ENCODE data around the gene SLC1A4. TPM values are rescaled to one million over a fixed set of nuclear protein-coding genes. Genes with fewer than 3 reads are reported as not detected.

SLC1A4 gene
- total and polyA plus RNA-seq, 10 of the 15 experiments (the other 5 are each of a cell fraction or from before 2014, with no cell fraction given), result 10.8 to 43.2 (median 27.7) TPM

DNA sequence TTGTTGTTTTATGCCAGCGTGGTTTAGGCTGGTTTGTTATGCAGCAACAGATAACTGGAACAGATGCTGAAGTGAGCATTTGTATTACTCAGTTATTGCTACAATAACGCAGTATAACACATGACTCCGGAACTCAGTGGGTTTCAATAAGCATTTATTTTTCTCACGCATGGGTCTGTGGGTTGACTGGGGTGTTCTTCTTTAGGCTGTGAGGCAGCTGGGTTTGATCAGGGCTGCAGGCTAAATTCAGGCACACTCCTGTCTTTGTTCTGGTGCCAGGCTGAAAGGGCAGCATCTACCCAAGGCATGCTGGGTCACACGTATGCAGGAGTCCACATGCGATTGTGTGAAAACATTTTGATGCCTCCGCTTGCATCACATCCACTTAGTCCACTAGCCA, 3.8 kb upstream of the SLC1A4 start (continued):
- TF ChIP-seq CBFB (IDR thresholded peaks at IDR 0.05; ENCODE audit: low read depth), result 0 out of 2 replicates have a peak, but pooled peaks have one; percentile 42
- no peak for TF ChIP-seq MEF2B (IDR thresholded peaks at IDR 0.05; ENCODE audit: partially characterized antibody, poor library complexity, severe bottlenecking)
- TF ChIP-seq, protein P1, sequence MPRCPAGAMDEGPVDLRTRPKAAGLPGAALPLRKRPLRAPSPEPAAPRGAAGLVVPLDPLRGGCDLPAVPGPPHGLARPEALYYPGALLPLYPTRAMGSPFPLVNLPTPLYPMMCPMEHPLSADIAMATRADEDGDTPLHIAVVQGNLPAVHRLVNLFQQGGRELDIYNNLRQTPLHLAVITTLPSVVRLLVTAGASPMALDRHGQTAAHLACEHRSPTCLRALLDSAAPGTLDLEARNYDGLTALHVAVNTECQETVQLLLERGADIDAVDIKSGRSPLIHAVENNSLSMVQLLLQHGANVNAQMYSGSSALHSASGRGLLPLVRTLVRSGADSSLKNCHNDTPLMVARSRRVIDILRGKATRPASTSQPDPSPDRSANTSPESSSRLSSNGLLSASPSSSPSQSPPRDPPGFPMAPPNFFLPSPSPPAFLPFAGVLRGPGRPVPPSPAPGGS (IDR thresholded peaks at IDR 0.05; ENCODE audit: borderline replicate concordance, insufficient read depth, low read depth, low read length, poor library complexity, severe bottlenecking), result peak; percentile 52
- TF ChIP-seq TCF12 (IDR thresholded peaks at IDR 0.05; ENCODE audit: low read depth, low read length), result peak; percentile 84; the same call in 1 of the 2 replicates
- TF ChIP-seq, protein P2, sequence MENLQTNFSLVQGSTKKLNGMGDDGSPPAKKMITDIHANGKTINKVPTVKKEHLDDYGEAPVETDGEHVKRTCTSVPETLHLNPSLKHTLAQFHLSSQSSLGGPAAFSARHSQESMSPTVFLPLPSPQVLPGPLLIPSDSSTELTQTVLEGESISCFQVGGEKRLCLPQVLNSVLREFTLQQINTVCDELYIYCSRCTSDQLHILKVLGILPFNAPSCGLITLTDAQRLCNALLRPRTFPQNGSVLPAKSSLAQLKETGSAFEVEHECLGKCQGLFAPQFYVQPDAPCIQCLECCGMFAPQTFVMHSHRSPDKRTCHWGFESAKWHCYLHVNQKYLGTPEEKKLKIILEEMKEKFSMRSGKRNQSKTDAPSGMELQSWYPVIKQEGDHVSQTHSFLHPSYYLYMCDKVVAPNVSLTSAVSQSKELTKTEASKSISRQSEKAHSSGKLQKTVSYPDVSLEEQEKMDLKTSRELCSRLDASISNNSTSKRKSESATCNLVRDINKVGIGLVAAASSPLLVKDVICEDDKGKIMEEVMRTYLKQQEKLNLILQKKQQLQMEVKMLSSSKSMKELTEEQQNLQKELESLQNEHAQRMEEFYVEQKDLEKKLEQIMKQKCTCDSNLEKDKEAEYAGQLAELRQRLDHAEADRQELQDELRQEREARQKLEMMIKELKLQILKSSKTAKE (IDR thresholded peaks at IDR 0.05; ENCODE audit: low read depth, poor library complexity, severe bottlenecking), result no peak
- TF ChIP-seq CREB1 (IDR thresholded peaks at IDR 0.05; ENCODE audit: low read depth), result 0 out of 2 replicates have a peak, but pooled peaks have one; percentile 11
- TF ChIP-seq ZNF274 (IDR thresholded peaks at IDR 0.05; ENCODE audit: insufficient read depth, insufficient read length), result no peak
- TF ChIP-seq NFIC (IDR thresholded peaks at IDR 0.05; ENCODE audit: low read depth, low read length), result peak; percentile 83; the same call in 1 of the 2 replicates
- TF ChIP-seq, protein P3, sequence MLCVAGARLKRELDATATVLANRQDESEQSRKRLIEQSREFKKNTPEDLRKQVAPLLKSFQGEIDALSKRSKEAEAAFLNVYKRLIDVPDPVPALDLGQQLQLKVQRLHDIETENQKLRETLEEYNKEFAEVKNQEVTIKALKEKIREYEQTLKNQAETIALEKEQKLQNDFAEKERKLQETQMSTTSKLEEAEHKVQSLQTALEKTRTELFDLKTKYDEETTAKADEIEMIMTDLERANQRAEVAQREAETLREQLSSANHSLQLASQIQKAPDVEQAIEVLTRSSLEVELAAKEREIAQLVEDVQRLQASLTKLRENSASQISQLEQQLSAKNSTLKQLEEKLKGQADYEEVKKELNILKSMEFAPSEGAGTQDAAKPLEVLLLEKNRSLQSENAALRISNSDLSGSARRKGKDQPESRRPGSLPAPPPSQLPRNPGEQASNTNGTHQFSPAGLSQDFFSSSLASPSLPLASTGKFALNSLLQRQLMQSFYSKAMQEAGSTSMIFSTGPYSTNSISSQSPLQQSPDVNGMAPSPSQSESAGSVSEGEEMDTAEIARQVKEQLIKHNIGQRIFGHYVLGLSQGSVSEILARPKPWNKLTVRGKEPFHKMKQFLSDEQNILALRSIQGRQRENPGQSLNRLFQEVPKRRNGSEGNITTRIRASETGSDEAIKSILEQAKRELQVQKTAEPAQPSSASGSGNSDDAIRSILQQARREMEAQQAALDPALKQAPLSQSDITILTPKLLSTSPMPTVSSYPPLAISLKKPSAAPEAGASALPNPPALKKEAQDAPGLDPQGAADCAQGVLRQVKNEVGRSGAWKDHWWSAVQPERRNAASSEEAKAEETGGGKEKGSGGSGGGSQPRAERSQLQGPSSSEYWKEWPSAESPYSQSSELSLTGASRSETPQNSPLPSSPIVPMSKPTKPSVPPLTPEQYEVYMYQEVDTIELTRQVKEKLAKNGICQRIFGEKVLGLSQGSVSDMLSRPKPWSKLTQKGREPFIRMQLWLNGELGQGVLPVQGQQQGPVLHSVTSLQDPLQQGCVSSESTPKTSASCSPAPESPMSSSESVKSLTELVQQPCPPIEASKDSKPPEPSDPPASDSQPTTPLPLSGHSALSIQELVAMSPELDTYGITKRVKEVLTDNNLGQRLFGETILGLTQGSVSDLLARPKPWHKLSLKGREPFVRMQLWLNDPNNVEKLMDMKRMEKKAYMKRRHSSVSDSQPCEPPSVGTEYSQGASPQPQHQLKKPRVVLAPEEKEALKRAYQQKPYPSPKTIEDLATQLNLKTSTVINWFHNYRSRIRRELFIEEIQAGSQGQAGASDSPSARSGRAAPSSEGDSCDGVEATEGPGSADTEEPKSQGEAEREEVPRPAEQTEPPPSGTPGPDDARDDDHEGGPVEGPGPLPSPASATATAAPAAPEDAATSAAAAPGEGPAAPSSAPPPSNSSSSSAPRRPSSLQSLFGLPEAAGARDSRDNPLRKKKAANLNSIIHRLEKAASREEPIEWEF (IDR thresholded peaks at IDR 0.05; ENCODE audit: insufficient replicate concordance, low read depth, low read length), result no peak
- no peak for TF ChIP-seq NFYB (IDR thresholded peaks at IDR 0.05; ENCODE audit: insufficient read depth, low read depth, low read length)
- TF ChIP-seq CHD2 (IDR thresholded peaks at IDR 0.05; ENCODE audit: borderline replicate concordance, low read depth, low read length), result 0 out of 2 replicates have a peak, but pooled peaks have one; percentile 10
- TF ChIP-seq, protein P4, sequence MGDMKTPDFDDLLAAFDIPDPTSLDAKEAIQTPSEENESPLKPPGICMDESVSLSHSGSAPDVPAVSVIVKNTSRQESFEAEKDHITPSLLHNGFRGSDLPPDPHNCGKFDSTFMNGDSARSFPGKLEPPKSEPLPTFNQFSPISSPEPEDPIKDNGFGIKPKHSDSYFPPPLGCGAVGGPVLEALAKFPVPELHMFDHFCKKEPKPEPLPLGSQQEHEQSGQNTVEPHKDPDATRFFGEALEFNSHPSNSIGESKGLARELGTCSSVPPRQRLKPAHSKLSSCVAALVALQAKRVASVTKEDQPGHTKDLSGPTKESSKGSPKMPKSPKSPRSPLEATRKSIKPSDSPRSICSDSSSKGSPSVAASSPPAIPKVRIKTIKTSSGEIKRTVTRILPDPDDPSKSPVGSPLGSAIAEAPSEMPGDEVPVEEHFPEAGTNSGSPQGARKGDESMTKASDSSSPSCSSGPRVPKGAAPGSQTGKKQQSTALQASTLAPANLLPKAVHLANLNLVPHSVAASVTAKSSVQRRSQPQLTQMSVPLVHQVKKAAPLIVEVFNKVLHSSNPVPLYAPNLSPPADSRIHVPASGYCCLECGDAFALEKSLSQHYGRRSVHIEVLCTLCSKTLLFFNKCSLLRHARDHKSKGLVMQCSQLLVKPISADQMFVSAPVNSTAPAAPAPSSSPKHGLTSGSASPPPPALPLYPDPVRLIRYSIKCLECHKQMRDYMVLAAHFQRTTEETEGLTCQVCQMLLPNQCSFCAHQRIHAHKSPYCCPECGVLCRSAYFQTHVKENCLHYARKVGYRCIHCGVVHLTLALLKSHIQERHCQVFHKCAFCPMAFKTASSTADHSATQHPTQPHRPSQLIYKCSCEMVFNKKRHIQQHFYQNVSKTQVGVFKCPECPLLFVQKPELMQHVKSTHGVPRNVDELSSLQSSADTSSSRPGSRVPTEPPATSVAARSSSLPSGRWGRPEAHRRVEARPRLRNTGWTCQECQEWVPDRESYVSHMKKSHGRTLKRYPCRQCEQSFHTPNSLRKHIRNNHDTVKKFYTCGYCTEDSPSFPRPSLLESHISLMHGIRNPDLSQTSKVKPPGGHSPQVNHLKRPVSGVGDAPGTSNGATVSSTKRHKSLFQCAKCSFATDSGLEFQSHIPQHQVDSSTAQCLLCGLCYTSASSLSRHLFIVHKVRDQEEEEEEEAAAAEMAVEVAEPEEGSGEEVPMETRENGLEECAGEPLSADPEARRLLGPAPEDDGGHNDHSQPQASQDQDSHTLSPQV (IDR thresholded peaks at IDR 0.05), result no peak
- peak; percentile 46; the same call in 1 of the 2 replicates for TF ChIP-seq EED (IDR thresholded peaks at IDR 0.05; ENCODE audit: low read depth)
- TF ChIP-seq RB1 (IDR thresholded peaks at IDR 0.05; ENCODE audit: borderline replicate concordance), result no peak
- TF ChIP-seq ETV6 (conservative IDR thresholded peaks at IDR 0.05 in 1 of 2, IDR thresholded peaks at IDR 0.05 in 1 of 2; ENCODE audit: borderline replicate concordance in 1 of 2, low read depth in 1 of 2), result peak in 1 of 2 experiments; percentile 12; a peak in 1 of 4 replicates
- TF ChIP-seq RELA (IDR thresholded peaks at IDR 0.05; ENCODE audit: borderline replicate concordance, partially characterized antibody), result no peak

Measured in GM12878 (cell line).